SKM-1 (cell line): ENCODE data around the gene GUCY2C.
"Not testable (repeated sequence)": the region's sequence is repeated elsewhere in the genome, so short reads cannot be mapped to it uniquely, and the experiment has no call there.

Experiments
- DNase-seq: peaks from one replicate; lab custom pipeline; 2025; ENCODE audit not compliant: unreplicated experiment; lab: John Stamatoyannopoulos, UW

The GUCY2C gene

GRCh38 chr12:14682231-14682630 lies 14.2 kb downstream of the GUCY2C start:
- DNase-seq, result not testable (repeated sequence)

- DNase-seq, result no peak
Observed at GRCh38 chr12:14681625-14682024, 14.8 kb downstream of the GUCY2C start.

- DNase-seq, result no peak
Observed at GRCh38 chr12:14681190-14681589, 15.2 kb downstream of the GUCY2C start.

GRCh38 chr12:14678547-14679150 lies 17.8 kb downstream of the GUCY2C start:
- DNase-seq, result no peak

GRCh38 chr12:14668591-14668990 lies 27.8 kb downstream of the GUCY2C start:
- DNase-seq, result no peak

GRCh38 chr12:14665354-14666348 lies 30.7 kb downstream of the GUCY2C start:
- DNase-seq, result no peak

GRCh38 chr12:14664434-14665023 lies 31.9 kb downstream of the GUCY2C start:
- DNase-seq, result no peak

- DNase-seq, result no peak
Observed at GRCh38 chr12:14663002-14663401, 33.4 kb downstream of the GUCY2C start.

GRCh38 chr12:14656846-14657245 lies 39.6 kb downstream of the GUCY2C start:
- no peak for DNase-seq

- DNase-seq, result no peak
Observed at GRCh38 chr12:14655284-14655683, 41.1 kb downstream of the GUCY2C start.

- no peak for DNase-seq
Observed at GRCh38 chr12:14654842-14655241, 41.6 kb downstream of the GUCY2C start.

- no peak for DNase-seq
Observed at GRCh38 chr12:14654416-14654815, 42.0 kb downstream of the GUCY2C start.

GRCh38 chr12:14652483-14652882 lies 43.9 kb downstream of the GUCY2C start:
- DNase-seq, result no peak

GRCh38 chr12:14651371-14651770 lies 45.0 kb downstream of the GUCY2C start:
- no peak for DNase-seq

GRCh38 chr12:14650789-14651188 lies 45.6 kb downstream of the GUCY2C start:
- DNase-seq, result no peak

- DNase-seq, result no peak
Observed at GRCh38 chr12:14647028-14647750, 49.2 kb downstream of the GUCY2C start.

- no peak for DNase-seq
Observed at GRCh38 chr12:14643251-14643650, 53.1 kb downstream of the GUCY2C start.

GRCh38 chr12:14638066-14638465 lies 58.3 kb downstream of the GUCY2C start:
- DNase-seq, result no peak

GRCh38 chr12:14635776-14636175 lies 60.6 kb downstream of the GUCY2C start:
- DNase-seq, result no peak

GRCh38 chr12:14630793-14631192 lies 65.6 kb downstream of the GUCY2C start:
- DNase-seq, result no peak
